Measurements from ENCODE around the gene UQCR11. TPM values are rescaled to one million over a fixed set of nuclear protein-coding genes. Genes with fewer than 3 reads are reported as not detected.

UQCR11 gene
- total RNA-seq, 1 donor from 2014 or later = 1,222 TPM

DNA sequence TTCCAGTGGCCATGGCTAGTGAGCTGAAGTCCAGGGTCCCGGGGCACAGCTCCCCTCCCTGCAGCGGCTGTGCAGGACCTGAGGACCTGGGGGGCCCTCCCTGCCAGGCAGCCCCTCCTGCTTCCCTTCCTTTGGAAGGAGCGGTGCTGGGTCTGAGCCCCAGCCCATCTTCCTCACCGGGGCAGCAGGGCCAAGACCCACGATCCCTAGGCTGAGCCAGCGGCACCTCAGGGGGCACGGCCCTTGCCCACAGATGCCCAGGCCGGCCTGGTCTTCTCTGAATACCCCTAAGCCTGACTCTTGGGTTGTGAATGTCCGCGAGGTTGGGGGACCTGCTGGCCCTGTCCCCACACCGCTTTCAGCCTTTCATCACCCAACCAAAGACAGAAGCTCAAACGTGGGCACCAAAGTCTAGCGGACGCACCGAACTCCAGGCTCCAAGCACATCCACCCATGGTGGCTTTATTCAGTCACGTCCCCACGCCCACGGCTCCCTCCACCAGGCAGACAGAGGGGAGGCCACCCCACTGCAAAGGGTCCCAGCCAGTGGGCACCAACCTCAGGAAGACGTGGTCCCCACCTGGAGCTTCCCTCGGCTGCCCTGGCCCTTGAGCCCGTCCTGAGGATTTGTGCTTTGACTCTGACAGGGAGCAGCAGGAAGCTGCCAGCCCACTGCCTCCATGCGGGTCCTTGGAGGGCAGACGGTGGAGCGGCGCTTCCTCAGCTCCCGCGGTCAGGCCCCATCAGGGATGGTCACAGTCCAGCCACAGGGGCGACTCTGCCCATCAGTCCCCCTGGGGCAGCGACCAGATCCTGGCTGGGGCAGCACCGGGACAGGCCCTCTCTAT is 28.8 kb downstream of the UQCR11 start:
- DNase-seq (no peak), ATAC-seq (ENCODE audit: poor library complexity) (no peak)
- intact Hi-C loops (cut with DNase I) = no loop called here

- ATAC-seq (ENCODE audit: poor library complexity) = no peak
- intact Hi-C loops (cut with DNase I) = no loop called here
- no peak for DNase-seq
Measured at GRCh38 chr19:1575323-1576241, 29.7 kb downstream of the UQCR11 start.

DNA sequence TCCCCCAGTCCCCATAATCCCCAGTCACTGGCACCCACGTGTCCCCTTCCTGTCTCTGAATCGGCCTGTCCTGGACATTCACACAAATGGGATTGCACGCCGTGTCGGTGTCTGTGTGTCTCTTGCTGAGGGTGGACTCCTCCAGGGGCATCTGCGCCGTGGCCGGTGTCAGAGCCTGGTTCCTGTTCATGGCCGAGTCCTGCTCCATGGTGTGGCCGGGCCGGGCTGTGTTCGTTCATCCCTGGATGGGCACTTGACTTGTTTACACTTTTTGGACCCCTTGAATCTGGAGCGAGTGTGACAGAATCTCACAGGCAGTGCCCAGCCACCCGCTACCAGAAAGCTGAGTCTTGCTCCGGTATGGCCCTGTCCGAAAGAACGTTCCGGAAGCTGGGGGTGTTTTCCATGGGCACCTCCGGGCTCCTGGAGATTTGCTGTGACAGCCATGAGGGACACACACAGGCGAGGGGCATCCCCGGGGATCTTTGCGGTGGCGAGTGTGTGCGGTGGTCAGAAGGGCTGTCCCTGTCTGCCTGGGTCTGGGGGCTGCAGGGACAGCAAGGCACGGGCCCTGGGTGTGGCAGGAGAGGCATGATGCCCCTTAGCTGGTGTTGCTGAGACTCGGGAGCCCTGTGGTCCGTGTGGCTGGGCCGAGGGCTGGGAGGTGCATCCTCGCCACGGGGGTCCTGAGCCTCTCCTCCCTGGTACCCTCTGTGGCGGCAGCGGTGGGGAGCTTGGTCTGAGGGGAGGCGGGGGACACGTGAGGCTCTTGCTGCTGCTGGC is 30.7 kb downstream of the UQCR11 start:
- DNase-seq = no peak

DNA sequence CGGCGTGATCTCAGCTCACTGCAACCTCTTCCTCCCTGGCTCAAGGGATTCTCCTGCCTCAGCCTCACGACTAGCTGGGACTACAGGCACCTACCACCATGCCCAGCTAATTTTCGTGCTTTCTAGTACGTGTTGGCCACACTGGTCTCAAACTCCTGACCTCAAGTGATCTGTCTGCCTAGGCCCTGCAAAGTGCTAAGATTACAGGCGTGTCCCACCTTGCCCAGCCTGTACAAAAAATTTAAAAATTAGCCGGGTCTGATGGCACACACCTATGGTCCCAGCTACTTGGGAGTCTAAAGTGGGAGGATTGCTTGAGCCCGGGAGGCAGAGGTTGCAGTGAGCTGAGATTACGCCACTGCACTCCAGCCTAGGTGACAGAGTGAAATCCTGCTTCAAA is 32.5 kb downstream of the UQCR11 start:
- intact Hi-C loops (cut with DNase I) = no loop called here
- DNase-seq (no peak), ATAC-seq (ENCODE audit: poor library complexity) (no peak)

More for the DNA sequence above, 30.7 kb downstream of the UQCR11 start:
- intact Hi-C loops (cut with DNase I) = no loop called here
- no peak for ATAC-seq (ENCODE audit: poor library complexity)

DNA sequence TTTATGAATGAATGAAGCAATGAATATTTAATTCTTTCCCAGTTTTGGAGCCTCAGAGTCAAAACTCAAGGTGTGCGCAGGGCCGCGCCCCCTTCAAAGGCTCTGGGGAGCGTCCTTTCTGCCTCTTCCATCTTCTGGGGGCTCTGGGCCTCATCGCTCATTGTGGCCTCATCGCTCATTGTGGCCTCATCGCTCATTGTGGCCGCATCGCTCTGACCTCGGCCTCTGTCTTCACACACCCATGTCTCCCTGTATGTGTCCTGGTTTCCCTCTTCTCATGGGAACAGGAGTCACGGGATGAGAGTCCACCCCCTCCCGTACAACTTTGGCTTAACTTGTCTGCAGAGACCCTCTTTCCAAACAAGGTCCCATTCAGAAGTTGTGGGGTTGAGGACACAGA is 33.9 kb downstream of the UQCR11 start:
- DNase-seq (no peak), ATAC-seq (ENCODE audit: poor library complexity) (no peak)
- intact Hi-C loops (cut with DNase I) = no loop called here

GRCh38 chr19:1570836-1571235 is 34.4 kb downstream of the UQCR11 start:
- intact Hi-C loops (cut with DNase I) = no loop called here
- ATAC-seq (ENCODE audit: poor library complexity) (no peak), DNase-seq (no peak)

- intact Hi-C loops (cut with DNase I) = no loop called here
- DNase-seq = no peak
- no peak for ATAC-seq (ENCODE audit: poor library complexity)
Measured at GRCh38 chr19:1569997-1570396, 35.3 kb downstream of the UQCR11 start.

DNA sequence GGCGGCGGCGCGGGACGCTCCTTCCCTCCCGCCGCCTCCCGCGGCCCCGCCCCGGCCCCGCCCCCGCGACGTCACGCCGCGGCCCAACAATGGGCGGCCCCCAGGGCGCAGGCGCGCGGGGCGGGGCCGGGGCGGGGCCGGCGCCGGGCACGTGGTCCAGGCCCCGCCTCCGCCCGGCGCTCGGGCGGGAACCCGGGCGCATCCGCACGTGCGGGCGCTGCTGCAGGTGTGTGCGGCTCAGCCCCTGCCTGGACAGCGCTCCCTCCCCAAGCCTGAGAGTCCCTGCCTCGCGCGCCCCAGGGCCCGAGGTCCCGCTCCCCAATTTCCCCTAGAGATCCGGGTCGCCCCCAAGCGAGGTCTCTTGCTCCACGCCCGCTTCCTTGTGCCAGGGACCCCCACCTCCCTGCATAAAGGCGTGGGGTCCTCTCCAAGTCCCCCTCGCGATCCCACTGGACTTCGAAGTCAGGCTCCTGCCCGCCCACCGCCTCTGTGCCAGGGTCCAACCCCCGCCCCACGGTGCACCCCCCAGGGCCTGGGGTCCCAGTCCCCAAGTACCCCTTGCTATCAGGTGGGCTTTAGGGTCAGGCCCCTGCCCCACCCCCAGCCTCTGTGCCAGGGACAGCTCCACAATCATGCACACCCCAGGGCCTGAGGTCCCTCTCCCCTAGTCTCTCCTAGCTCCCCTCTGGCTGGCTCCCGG is 36.8 kb downstream of the UQCR11 start, which contains the start of gene MEX3D:
Gene MEX3D (minus strand): TSS at position 6 of the 700 bp plus-strand sequence. CDS start 267 bp downstream, outside the sequence.
- peak; percentile 89 for ATAC-seq (ENCODE audit: poor library complexity)
- intact Hi-C loops (cut with DNase I) = no loop called here
- peak; percentile 86 for DNase-seq

DNA sequence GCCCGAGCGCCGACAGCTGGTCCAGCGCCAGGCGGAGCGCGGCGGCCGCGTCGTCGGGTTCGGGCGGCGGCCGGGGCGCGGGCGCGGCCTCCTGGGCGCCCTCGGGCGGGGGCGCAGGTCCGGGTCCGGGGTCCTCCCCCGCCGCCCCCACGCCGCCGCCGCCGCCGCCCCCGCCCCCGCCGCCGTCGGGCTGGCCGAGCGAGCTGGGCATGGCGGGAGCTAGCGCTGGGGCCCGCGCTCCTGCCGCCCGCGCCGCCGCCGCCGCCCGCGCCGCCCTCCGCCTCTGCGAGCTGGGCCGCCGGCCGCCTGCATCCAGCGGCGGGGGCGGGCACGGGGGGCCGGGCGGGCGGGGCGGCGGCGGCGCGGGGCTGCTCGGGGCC is 37.4 kb downstream of the UQCR11 start:
- no peak for DNase-seq
- ATAC-seq (ENCODE audit: poor library complexity) = no peak
- intact Hi-C loops (cut with DNase I) = no loop called here

DNA sequence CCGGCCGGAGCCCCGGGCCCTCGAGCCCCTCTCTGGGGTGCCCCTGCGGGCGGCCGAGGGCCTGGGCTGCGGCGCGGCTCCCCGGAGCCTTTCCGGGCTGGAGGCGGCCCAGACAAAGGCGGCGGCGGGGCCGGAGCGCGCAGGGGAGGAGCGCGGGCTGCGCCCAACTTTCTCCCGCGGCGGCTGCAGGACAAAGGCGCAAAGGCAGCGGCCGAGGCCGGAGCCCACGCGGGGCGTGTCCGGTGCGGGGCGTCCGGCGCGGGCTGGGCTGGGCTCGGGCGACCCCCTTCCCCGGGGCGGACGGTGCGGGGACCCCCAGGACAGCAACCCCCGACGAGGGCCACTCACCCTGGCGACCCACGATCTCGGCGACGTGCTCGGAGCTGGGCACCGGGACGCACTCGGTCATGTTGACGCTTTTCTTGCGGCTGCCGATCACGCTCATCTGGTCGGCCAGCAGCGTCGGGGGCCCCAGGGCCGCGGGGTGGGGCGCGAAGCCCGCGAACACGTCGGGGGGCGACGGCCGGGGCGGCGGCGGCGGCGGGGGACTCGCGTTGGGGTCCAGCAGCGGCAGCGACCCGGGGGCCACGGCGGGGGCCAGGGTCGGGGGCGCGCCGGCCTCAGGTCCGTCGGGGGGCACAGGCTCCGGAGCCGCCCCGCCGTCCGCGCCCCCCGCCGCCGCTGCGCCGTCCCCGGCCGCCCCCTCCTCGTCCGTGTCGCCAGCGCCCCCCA is 38.0 kb downstream of the UQCR11 start:
- ATAC-seq (ENCODE audit: poor library complexity) = peak; percentile 42
- peak; percentile 64 for DNase-seq
- intact Hi-C loops (cut with DNase I) = no loop called here

DNA sequence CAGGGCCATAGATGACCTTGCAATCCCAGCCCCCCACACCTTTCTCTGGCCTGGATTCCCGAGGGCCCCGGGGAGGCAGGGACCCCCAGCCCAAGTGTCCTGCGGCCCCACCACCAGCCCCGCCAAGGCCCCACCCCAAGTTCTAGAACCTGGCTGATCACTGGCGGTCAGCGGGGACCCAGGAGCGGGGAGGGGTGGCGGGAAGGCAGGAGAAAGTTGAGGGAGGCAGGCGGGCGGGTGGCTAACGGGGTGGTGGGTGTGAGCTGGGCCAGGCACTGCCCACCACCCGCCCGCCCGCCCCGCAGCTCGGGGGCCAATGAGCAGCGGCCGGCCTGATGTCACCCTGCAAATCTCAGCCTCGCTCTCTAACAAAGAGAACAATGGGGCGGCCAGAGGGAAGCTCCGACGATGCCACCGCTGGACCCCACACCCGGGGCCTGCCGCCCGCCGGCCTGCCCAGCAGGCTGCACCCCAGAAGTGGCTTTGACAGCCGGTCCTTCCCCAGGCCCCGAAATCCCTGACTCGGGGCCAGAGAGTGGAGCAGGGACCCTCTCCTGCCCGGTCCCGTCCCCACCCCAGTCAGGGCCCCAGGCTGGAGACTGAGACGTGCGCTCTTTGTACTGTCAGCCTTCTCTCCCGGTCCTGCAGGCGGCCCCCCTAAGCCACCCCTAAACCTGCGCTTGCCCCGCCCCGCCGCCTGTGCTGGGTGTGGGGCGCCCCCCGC is 38.7 kb downstream of the UQCR11 start:
- ATAC-seq (ENCODE audit: poor library complexity) = peak; percentile 80
- peak; percentile 75 for DNase-seq
- intact Hi-C loops (cut with DNase I) = no loop called here

DNA sequence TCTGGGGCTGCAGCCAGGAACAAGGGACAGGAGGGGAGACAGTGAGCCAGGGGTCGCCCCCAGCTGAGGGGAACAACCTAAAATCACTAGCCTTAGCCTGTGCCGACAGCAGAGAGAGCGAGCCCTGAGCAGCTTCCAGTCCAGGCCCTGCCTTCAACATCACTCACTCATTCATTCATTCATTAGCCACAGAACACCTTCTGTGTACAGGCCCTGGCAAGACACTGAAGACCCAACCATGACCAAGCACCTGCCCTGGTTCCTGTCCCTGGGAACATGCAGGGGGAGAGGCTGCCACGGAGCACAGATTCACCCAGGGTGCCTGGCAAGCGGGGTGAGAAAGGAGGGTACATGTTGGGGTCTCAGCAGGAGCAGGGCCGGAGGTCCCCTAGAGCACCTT is 42.0 kb downstream of the UQCR11 start:
- ATAC-seq (ENCODE audit: poor library complexity) = no peak
- no peak for DNase-seq
- intact Hi-C loops (cut with DNase I) = no loop called here

GRCh38 chr19:1561236-1561842 is 43.9 kb downstream of the UQCR11 start:
- ATAC-seq (ENCODE audit: poor library complexity) (no peak), DNase-seq (no peak)
- intact Hi-C loops (cut with DNase I) = no loop called here

GRCh38 chr19:1560286-1560882 is 44.9 kb downstream of the UQCR11 start:
- no peak for DNase-seq
- intact Hi-C loops (cut with DNase I) = no loop called here
- ATAC-seq (ENCODE audit: poor library complexity) = no peak

DNA sequence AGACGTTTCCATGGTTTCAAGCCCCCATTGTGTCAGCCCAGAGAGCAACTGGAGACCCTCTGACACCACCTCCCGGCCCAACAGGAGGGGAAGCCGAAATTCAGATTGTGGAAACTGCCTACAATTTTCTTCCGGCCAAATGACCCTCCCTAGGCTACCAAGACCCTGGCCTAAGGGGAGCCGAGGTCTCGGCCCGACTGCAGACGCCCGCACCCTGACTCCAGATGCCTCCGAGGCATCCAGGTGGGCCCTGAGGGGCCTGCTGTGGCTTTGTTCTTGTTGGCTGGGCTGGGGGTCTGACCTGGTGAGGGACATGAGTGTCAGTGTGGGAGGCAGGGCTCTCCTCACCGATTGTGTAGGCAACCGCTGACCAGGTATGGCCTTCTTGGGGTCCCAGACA is 46.7 kb downstream of the UQCR11 start:
- no peak for ATAC-seq (ENCODE audit: poor library complexity)
- intact Hi-C loops (cut with DNase I) = no loop called here
- no peak for DNase-seq

- no peak for DNase-seq
- ATAC-seq (ENCODE audit: poor library complexity) = no peak
- intact Hi-C loops (cut with DNase I) = no loop called here
Measured at GRCh38 chr19:1556390-1557070, 48.7 kb downstream of the UQCR11 start.
